Uterus (tissue), 2 donors: ENCODE measurements around the gene ZDHHC12.

ENCODE experiments used
- POLR2A ChIP-seq, 2 donors: fragments of 450-650 bp; IDR thresholded peaks; one replicate each; pipeline ENCODE4 v1.6.1; 2016; ENCODE audit warnings: antibody characterized with exemption in 2 of 2, mild to moderate bottlenecking in 1 of 2, moderate library complexity in 1 of 2
- TF ChIP-seq, protein P1 (sequence below), 4 experiments: fragments of 200-600 bp in 2 of 4; fragments of 450-650 bp in 2 of 4; sonication (generic) in 2 of 4; IDR thresholded peaks; one replicate each; pipeline ENCODE4 v1.5.1; 2016 to 2019; ENCODE audit warnings: antibody characterized with exemption in 4 of 4, mild to moderate bottlenecking in 2 of 4, moderate library complexity in 1 of 4

DNA sequence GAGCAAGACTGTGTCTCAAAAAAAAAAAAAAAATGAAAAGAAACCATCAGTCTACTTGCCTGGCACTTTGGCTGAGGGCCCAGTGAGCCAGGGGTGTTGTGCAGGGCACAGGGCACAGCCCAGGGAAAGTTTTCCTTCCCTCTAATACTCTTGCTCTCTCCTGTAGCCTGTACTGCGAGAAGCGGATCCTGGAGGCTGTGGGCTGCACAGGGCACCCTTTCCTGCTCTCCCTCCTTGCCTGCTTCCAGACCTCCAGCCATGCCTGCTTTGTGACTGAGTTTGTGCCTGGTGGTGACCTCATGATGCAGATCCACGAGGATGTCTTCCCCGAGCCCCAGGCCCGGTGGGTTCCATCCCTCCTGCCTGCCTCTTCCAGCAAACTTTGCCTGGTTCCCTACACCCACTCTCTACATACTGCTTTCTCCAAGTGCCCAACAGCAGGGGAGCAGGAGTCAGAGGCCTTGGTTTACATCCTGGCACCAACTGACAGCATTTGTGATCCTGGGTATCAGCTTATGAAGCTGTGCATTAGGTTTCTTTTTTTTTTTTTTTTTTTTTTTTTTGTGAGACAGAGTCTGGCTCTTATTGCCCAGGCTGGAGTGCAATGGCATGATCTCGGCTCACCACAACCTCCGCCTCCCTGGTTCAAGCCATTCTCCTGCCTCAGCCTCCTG is 7.2 kb downstream of the ZDHHC12 start:
- TF ChIP-seq, protein P1, sequence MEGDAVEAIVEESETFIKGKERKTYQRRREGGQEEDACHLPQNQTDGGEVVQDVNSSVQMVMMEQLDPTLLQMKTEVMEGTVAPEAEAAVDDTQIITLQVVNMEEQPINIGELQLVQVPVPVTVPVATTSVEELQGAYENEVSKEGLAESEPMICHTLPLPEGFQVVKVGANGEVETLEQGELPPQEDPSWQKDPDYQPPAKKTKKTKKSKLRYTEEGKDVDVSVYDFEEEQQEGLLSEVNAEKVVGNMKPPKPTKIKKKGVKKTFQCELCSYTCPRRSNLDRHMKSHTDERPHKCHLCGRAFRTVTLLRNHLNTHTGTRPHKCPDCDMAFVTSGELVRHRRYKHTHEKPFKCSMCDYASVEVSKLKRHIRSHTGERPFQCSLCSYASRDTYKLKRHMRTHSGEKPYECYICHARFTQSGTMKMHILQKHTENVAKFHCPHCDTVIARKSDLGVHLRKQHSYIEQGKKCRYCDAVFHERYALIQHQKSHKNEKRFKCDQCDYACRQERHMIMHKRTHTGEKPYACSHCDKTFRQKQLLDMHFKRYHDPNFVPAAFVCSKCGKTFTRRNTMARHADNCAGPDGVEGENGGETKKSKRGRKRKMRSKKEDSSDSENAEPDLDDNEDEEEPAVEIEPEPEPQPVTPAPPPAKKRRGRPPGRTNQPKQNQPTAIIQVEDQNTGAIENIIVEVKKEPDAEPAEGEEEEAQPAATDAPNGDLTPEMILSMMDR (IDR thresholded peaks at IDR 0.05): no peak
- TF ChIP-seq POLR2A (IDR thresholded peaks at IDR 0.05): no peak
